HepG2 (cell line): ENCODE measurements around the gene GPC3.

Experiments used
- MAFK ChIP-seq, 2 experiments: IDR thresholded peaks in 1 of 2; conservative IDR thresholded peaks in 1 of 2; 2 replicates each; pipeline ENCODE4 v1.6.1; 2011; ENCODE audit warnings: improper control_type of control experiment in 2 of 2, low read length in 2 of 2
- ZBTB1 ChIP-seq: sonication (generic); formaldehyde crosslinking; IDR thresholded peaks from 2 replicates; pipeline ENCODE4 v1.4.0; 2020; ENCODE audit warnings: missing genetic modification reagents, borderline replicate concordance

- TF ChIP-seq ZBTB1 (no peak), MAFK (conservative IDR thresholded peaks at IDR 0.05 in 1 of 2, IDR thresholded peaks at IDR 0.05 in 1 of 2; ENCODE audit: low read length in 2 of 2) (no peak)
Observed at GRCh38 chrX:133916984-133917722, 68.2 kb downstream of the GPC3 start.
